Endothelial cell (in vitro differentiated cells): ENCODE data around the gene PMPCB. TPM values are rescaled to one million over a fixed set of nuclear protein-coding genes. Genes with fewer than 3 reads are reported as not detected.

Experiments
- DNase-seq: peaks from one replicate; pipeline ENCODE4 v3.0.0; 2021; ENCODE audit warnings: low spot score
- H3K27ac Mint-ChIP-seq: one replicate; pipeline ENCODE4 v1.8.0; 2021; ENCODE audit warnings: mixed read lengths, inconsistent platforms; ENCODE audit not compliant: unreplicated experiment
- H3K27me3 Mint-ChIP-seq: one replicate; pipeline ENCODE4 v1.8.0; 2021; ENCODE audit warnings: mild to moderate bottlenecking, moderate library complexity, mixed read lengths, inconsistent platforms; ENCODE audit not compliant: unreplicated experiment
- H3K36me3 Mint-ChIP-seq: one replicate; pipeline ENCODE4 v1.8.0; 2021; ENCODE audit warnings: mild to moderate bottlenecking, low read depth, mixed read lengths, inconsistent platforms; ENCODE audit not compliant: unreplicated experiment
- H3K4me1 Mint-ChIP-seq: one replicate; pipeline ENCODE4 v1.8.0; 2021; ENCODE audit warnings: mild to moderate bottlenecking, mixed read lengths, inconsistent platforms; ENCODE audit not compliant: unreplicated experiment
- H3K4me3 Mint-ChIP-seq: one replicate; pipeline ENCODE4 v1.8.0; 2021; ENCODE audit warnings: mild to moderate bottlenecking, mixed read lengths, inconsistent platforms; ENCODE audit not compliant: unreplicated experiment
- H3K9me3 Mint-ChIP-seq: one replicate; pipeline ENCODE4 v1.8.0; 2021; ENCODE audit warnings: mixed read lengths, inconsistent platforms; ENCODE audit not compliant: unreplicated experiment
- CTCF ChIP-seq: fragments of 200-600 bp; sonication (generic); IDR thresholded peaks from one replicate; pipeline ENCODE4 v1.5.0; 2021; ENCODE audit warnings: antibody characterized with exemption; ENCODE audit not compliant: unreplicated experiment
- total RNA-seq: library from RNA; stranded (reverse); fragmentation: NEBNext Ultra II Directional; extraction: Animal tissue kit (Norgen Biotek cat#: 25700); gene quantifications from one replicate; pipeline ENCODE4 v1.2.1, GENCODE V29; 2021; ENCODE audit not compliant: unreplicated experiment

Gene PMPCB
- total RNA-seq, 1 donor from 2014 or later = 101 TPM

- DNase-seq = peak; percentile 74
- Mint-ChIP-seq H3K4me1 (peaks cover 42% of the 10 kb centered on the region), H3K27ac (peak within 1 kb of the TSS; percentile 99), H3K4me3 (peak within 1 kb of the TSS; percentile 98), H3K9me3 (no peaks in the 10 kb centered on the region), H3K27me3 (peaks cover 3% of the 10 kb centered on the region), H3K36me3 (peaks cover 6% of the 10 kb centered on the region)
- no peak for TF ChIP-seq CTCF
These were observed 50.5 kb downstream of the PMPCB start, which contains the start of gene PSMC2 for GRCh38 chr7:103347507-103348267. TSS of gene PSMC2 (plus strand) at chr7:103347643. CDS start at chr7:103347712, 69 bp downstream.

GRCh38 chr7:103348452-103348851, 51.2 kb downstream of the PMPCB start:
- no peak for DNase-seq
- no peak for TF ChIP-seq CTCF
- Mint-ChIP-seq H3K36me3 (peaks cover 6% of the 10 kb centered on the region), H3K27ac (peak overlapping the region; percentile 99), H3K4me3 (peak overlapping the region; percentile 98), H3K9me3 (no peaks in the 10 kb centered on the region), H3K27me3 (peaks cover 3% of the 10 kb centered on the region), H3K4me1 (peaks cover 40% of the 10 kb centered on the region)

GRCh38 chr7:103348959-103349358, 51.7 kb downstream of the PMPCB start:
- Mint-ChIP-seq H3K36me3 (peaks cover 3% of the 10 kb centered on the region), H3K9me3 (no peaks in the 10 kb centered on the region), H3K4me1 (peaks cover 35% of the 10 kb centered on the region), H3K27ac (peak overlapping the region; percentile 70), H3K27me3 (peaks cover 2% of the 10 kb centered on the region), H3K4me3 (peak overlapping the region; percentile 98)
- TF ChIP-seq CTCF = no peak
- no peak for DNase-seq

GRCh38 chr7:103349805-103350204, 52.6 kb downstream of the PMPCB start:
- TF ChIP-seq CTCF = no peak
- H3K9me3 Mint-ChIP-seq = no peaks in the 10 kb centered on the region
- H3K4me1 Mint-ChIP-seq = peaks cover 29% of the 10 kb centered on the region
- peak overlapping the region; percentile 32 for H3K4me3 Mint-ChIP-seq
- no peaks in the 10 kb centered on the region for H3K27me3 Mint-ChIP-seq
- peak overlapping the region; percentile 50 for H3K27ac Mint-ChIP-seq
- no peaks in the 10 kb centered on the region for H3K36me3 Mint-ChIP-seq
- DNase-seq = no peak

Other genes starting within 250 kb of the PMPCB start
- gene FBXL13, start 222.6 kb upstream of the PMPCB start, total RNA-seq = 3.4 TPM
- 26.0 TPM for gene ARMC10, start 222.3 kb upstream of the PMPCB start, total RNA-seq
- 6.1 TPM for gene NAPEPLD, start 148.3 kb upstream of the PMPCB start, total RNA-seq
- 35.8 TPM for gene DNAJC2, start 47.3 kb downstream of the PMPCB start, total RNA-seq
- gene PSMC2, start 50.2 kb downstream of the PMPCB start, total RNA-seq = 80.5 TPM
- 3.0 TPM for gene SLC26A5, start 148.8 kb downstream of the PMPCB start, total RNA-seq